CD4-positive, alpha-beta T cell (primary cell): ENCODE results near the gene ZNF215. TPM values are rescaled to one million over a fixed set of nuclear protein-coding genes. Genes with fewer than 3 reads are reported as not detected.
A peak's percentile ranks its signal among the peaks of the same experiment; 100 is the strongest.

Experiments used
- ATAC-seq: fragments of 200-7000 bp; cut with Tn5 transposase; one replicate; pipeline ENCODE4 v1.10.0; 2022; ENCODE audit warnings: mild to moderate bottlenecking; ENCODE audit not compliant: poor library complexity
- CTCF ChIA-PET: fragments of 350-600 bp; sonication (Branson Sonifier 250); formaldehyde crosslinking; loops from one replicate; lab custom pipeline; 2021; ENCODE audit warnings: antibody characterized with exemption, inconsistent platforms; lab: Charles Lee
- POLR2A ChIA-PET: fragments of 350-600 bp; sonication (Branson Sonifier 250); formaldehyde crosslinking; loops from one replicate; lab custom pipeline; 2021; ENCODE audit warnings: antibody characterized with exemption, inconsistent platforms; lab: Charles Lee
- DNase-seq, 14 experiments: peaks; one replicate each; pipeline ENCODE4 v3.0.0-alpha.2; 2013 to 2020; ENCODE audit warnings: mixed read lengths in 2 of 14
- H3K27ac ChIP-seq, 2 donors: one replicate each; pipeline versions ENCODE4 v1.5.1 to v1.7.0; 2013; ENCODE audit warnings: low read length in 2 of 2, low read depth in 1 of 2, mild to moderate bottlenecking in 1 of 2
- H3K27me3 ChIP-seq, 2 experiments: 1 replicate in 1 of 2; 2 replicates in 1 of 2; pipeline versions ENCODE4 v1.6.1 to v1.7.0; 2013; ENCODE audit warnings: low read length in 2 of 2, control low read depth in 1 of 2, mild to moderate bottlenecking in 1 of 2, moderate library complexity in 1 of 2; ENCODE audit not compliant: insufficient read depth in 2 of 2, control insufficient read depth in 1 of 2
- H3K36me3 ChIP-seq: one replicate; pipeline ENCODE4 v1.6.1; 2013; ENCODE audit warnings: low read length, control low read depth; ENCODE audit not compliant: insufficient read depth
- H3K4me1 ChIP-seq: one replicate; pipeline ENCODE4 v1.6.1; 2013; ENCODE audit warnings: low read length, control low read depth; ENCODE audit not compliant: insufficient read depth
- H3K4me3 ChIP-seq: one replicate; pipeline ENCODE4 v1.5.1; 2013; ENCODE audit warnings: mild to moderate bottlenecking, low read length, moderate library complexity
- H3K9me3 ChIP-seq, 2 experiments: 1 replicate in 1 of 2; 2 replicates in 1 of 2; pipeline versions ENCODE4 v1.6.1 to v1.7.0; 2013; ENCODE audit warnings: low read length in 2 of 2, mild to moderate bottlenecking in 2 of 2, control low read depth in 1 of 2, moderate library complexity in 1 of 2; ENCODE audit not compliant: control insufficient read depth in 1 of 2, insufficient read depth in 1 of 2
- H3K27ac Mint-ChIP-seq: one replicate; pipeline ENCODE4 v1.8.0; 2020; ENCODE audit warnings: mixed read lengths
- H3K27me3 Mint-ChIP-seq: one replicate; pipeline ENCODE4 v1.8.0; 2021; ENCODE audit warnings: mixed read lengths
- H3K36me3 Mint-ChIP-seq: one replicate; pipeline ENCODE4 v1.8.0; 2021; ENCODE audit warnings: low read depth, mixed read lengths
- H3K4me1 Mint-ChIP-seq: one replicate; pipeline ENCODE4 v1.8.0; 2021; ENCODE audit warnings: low read depth, mixed read lengths
- H3K4me3 Mint-ChIP-seq: one replicate; pipeline ENCODE4 v1.8.0; 2020; ENCODE audit warnings: mild to moderate bottlenecking, mixed read lengths
- H3K9me3 Mint-ChIP-seq: one replicate; pipeline ENCODE4 v1.8.0; 2020; ENCODE audit warnings: mixed read lengths
- CTCF ChIP-seq: fragments of 200-600 bp; IDR thresholded peaks from one replicate; pipeline ENCODE4 v1.8.0; 2022; ENCODE audit warnings: antibody characterized with exemption, mild to moderate bottlenecking
- intact Hi-C, 2 experiments: fragments of 100-400 bp; cut with DNase I in 1 of 2; cut with micrococcal nuclease in 1 of 2; formaldehyde crosslinking; loops; one replicate each; pipeline versions ENCODE4 v1.15.1 to v1.9.0; 2023 to 2025; cut with DNase I, micrococcal nuclease
- total RNA-seq, 174 experiments: library from RNA in 2 of 174; stranded (reverse) in 2 of 174; gene quantifications; one replicate each; pipeline ENCODE4 v1.2.3 and lab custom pipeline; 2021 to 2026

The ZNF215 gene
- total RNA-seq, 2 experiments from 2014 or later: 0.87 to 1.1 TPM

GRCh38 chr11:6925007-6925577 lies 1.1 kb upstream of the ZNF215 start:
- no peak for TF ChIP-seq CTCF
- peaks cover 7% of the 10 kb centered on the region for H3K4me1 ChIP-seq
- intact Hi-C loops: no loop called here
- peaks cover 0 to 7% of the 10 kb centered on the region in 2 experiments for H3K9me3 ChIP-seq
- H3K27ac ChIP-seq: no peak overlapping the region
- no peaks in the 10 kb centered on the region for H3K36me3 ChIP-seq
- Mint-ChIP-seq H3K27ac (no peak overlapping the region), H3K4me1 (peaks cover 26% of the 10 kb centered on the region), H3K4me3 (peak overlapping the region; percentile 81), H3K27me3 (peaks cover 39% of the 10 kb centered on the region), H3K36me3 (no peaks in the 10 kb centered on the region), H3K9me3 (no peaks in the 10 kb centered on the region)
- POLR2A ChIA-PET: no interaction called here
- no peak overlapping the region for H3K4me3 ChIP-seq
- no peak for DNase-seq
- CTCF ChIA-PET: no interaction called here
- H3K27me3 ChIP-seq: peaks cover 17 to 28% of the 10 kb centered on the region in 2 experiments
- ATAC-seq: no peak

- ChIA-PET CTCF (no interaction called here), POLR2A (no interaction called here)
- H3K27me3 ChIP-seq: peaks cover 17 to 28% of the 10 kb centered on the region in 2 experiments
- Mint-ChIP-seq H3K4me1 (peaks cover 26% of the 10 kb centered on the region), H3K27me3 (peaks cover 44% of the 10 kb centered on the region), H3K4me3 (peak overlapping the region; percentile 81), H3K9me3 (no peaks in the 10 kb centered on the region), H3K36me3 (no peaks in the 10 kb centered on the region), H3K27ac (peak overlapping the region; percentile 58)
- no peaks in the 10 kb centered on the region for H3K36me3 ChIP-seq
- H3K4me1 ChIP-seq: peaks cover 7% of the 10 kb centered on the region
- ATAC-seq (no peak), DNase-seq (no peak)
- peak overlapping the region; percentile 50 for H3K4me3 ChIP-seq
- peaks cover 0 to 7% of the 10 kb centered on the region in 2 experiments for H3K9me3 ChIP-seq
- intact Hi-C loops: no loop called here
- no peak for TF ChIP-seq CTCF
- no peak overlapping the region for H3K27ac ChIP-seq
Measured at GRCh38 chr11:6925636-6926207, 504 bp upstream of the ZNF215 start.

GRCh38 chr11:6927030-6927617 lies 898 bp downstream of the ZNF215 start:
- Mint-ChIP-seq H3K4me1 (peaks cover 30% of the 10 kb centered on the region), H3K36me3 (no peaks in the 10 kb centered on the region), H3K4me3 (peak overlapping the region; percentile 81), H3K27me3 (peaks cover 45% of the 10 kb centered on the region), H3K9me3 (no peaks in the 10 kb centered on the region), H3K27ac (peak overlapping the region; percentile 63)
- Histone ChIP-seq H3K4me3 (peak overlapping the region; percentile 50), H3K9me3 (peaks cover 0 to 7% of the 10 kb centered on the region in 2 experiments), H3K27me3 (peaks cover 17 to 24% of the 10 kb centered on the region in 2 experiments), H3K27ac (no peak overlapping the region), H3K36me3 (no peaks in the 10 kb centered on the region), H3K4me1 (peaks cover 7% of the 10 kb centered on the region)
- ChIA-PET POLR2A (no interaction called here), CTCF (no interaction called here)
- DNase-seq (no peak), ATAC-seq (no peak)
- intact Hi-C loops: no loop called here
- no peak for TF ChIP-seq CTCF
